HTR-8/SVneo (cell line): ENCODE data around the gene LMO1.

Experiments
- DNase-seq: peaks from one replicate; pipeline ENCODE4 v3.0.0; 2011; ENCODE audit warnings: low spot score, mixed read lengths; ENCODE audit not compliant: insufficient read length
- FAIRE-seq: peaks from 2 replicates; lab custom pipeline; 2011; peaks lifted over from hg19 to GRCh38; lab: Jason Lieb, UNC

Gene LMO1

DNA sequence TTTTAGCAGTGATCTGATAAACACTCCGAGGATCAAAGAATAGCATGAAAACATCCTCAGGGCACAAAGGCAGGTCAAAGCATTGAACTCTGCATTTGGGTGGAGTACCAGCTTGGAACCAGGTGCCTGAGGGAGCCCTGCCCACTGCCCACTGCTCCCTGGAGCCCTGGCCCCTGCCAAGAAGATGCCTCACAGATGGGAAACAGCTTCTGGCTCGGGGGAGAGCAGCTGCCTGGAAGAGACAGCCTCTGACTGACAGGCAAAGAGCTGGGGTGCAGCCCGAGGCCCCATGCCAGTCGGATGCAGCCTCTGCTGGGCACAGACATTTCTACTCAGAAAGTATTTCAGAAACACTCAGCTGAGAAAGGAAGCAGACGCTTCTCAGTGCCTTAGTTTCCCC, 13.2 kb downstream of the LMO1 start:
- FAIRE-seq, result no peak

GRCh38 chr11:8249482-8249881, 14.2 kb downstream of the LMO1 start:
- DNase-seq, result no peak
- no peak for FAIRE-seq

More for the DNA sequence above, 13.2 kb downstream of the LMO1 start:
- no peak for DNase-seq

- FAIRE-seq (no peak), DNase-seq (no peak)
Observed at GRCh38 chr11:8248786-8249185, 14.9 kb downstream of the LMO1 start.

DNA sequence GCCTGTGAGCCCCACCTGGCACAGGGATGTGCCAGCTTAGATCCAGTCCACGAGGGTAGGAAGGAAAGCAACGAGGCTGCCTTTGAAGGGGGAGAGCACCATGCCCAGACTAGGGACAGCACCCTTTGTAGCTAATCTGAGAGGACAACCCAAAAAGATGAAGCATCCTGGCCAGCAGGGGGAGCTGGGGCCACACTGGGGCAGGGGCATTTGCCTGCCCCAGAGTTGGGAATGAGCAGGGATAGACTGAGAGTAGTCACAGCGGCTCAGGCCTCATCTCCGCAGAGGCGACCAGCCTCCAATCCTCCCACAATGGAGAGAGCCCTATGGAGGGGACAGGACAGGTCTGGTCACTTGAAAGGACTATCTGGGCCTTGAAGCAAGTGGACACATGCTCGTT, 16.4 kb downstream of the LMO1 start:
- FAIRE-seq, result peak; percentile 60
- no peak for DNase-seq

GRCh38 chr11:8243458-8243857, 20.2 kb downstream of the LMO1 start:
- FAIRE-seq (no peak), DNase-seq (no peak)

GRCh38 chr11:8242499-8243280, 21.0 kb downstream of the LMO1 start:
- FAIRE-seq, result no peak
- no peak for DNase-seq

DNA sequence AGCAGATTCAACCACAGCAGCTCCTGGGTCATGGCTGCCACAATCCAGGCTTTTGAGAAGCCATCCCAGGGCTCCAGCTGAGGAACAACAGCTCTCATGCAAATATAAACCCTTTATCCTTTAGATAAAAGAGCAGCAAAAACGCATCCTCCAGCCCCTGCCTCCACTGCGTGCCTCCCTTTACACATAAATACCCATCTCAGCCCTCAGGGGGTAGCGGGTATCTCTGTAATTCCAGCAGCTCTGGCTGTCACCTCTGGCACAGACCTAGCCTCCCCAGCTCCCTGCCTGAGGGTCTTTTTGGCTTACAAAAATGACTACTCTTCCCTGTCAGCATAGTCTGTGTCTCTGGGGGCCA, 21.6 kb downstream of the LMO1 start:
- no peak for FAIRE-seq
- DNase-seq, result no peak

DNA sequence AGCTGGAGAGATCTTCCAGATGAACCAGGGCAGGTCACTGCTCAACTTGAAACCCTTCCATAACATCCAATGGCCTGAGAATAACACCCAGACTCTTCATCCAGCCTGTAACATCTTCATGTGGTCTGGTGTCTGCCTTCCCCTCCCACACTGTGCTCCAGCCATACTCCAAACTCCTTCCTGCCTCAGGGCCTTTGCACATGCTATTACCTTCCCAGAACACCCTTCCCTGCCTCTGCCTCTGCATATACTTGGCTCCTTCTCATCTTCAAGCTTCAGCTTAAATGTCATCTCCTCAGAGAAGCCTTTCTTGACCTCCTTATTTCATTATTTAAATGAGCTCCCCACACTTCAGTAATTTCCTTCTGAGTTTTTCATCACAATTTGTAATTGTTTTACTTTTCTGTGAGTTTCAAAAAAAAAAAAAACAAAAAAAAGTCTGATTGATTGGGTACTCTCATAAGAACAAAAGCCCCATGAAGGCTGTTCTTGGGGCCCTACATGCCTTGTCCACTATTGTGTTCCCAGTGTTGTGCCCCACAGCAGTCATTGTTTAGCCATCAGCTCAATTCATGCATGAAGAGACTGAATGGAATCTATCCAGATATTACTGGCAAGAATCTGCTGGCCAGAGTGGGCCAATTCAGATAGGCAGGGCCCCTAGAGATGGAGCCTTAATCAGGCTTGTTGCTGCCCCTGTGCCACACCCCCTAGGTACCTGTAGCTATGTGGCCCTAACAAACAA, 22.1 kb downstream of the LMO1 start:
- FAIRE-seq, result no peak
- no peak for DNase-seq

GRCh38 chr11:8239536-8240228, 24.0 kb downstream of the LMO1 start:
- no peak for DNase-seq
- no peak for FAIRE-seq

DNA sequence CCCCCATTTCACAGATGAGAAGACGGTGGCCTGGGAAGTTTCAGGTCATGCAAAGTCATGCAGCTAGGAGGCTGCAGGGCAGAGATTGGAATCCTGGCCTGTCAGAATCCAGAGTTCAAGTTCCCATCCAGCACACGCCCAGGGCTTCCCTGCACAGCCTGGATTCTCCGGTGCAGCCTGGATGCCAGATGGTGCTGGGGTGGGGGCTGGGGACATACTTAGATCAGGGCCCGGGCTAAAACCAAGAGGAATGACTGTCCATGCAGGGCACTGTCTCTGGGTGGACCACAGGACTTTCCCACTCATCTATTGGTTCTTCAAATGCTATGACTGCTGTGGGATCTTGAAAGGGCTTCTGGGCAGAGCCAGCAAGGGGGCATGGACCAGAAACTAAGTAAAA, 24.6 kb downstream of the LMO1 start:
- no peak for FAIRE-seq
- no peak for DNase-seq

DNA sequence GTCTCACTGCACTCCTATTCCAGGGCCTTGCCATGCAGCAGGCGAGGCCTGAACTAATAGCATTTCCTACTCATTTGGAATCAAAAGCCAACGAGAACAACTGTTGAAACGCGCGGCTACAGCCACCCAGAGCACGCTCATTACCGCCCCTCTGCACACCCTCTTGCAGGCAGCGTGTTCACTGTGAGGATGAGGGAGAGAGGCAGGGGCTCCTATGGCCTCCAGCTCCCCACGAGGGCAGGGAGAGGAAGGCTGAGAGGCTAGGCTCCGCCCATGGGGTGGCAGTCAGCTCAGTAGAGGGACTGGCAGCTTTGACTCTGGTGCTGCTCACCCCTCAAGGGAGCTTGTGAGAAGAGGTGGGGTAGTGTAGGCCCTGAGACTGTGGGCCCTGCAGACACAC, 26.2 kb downstream of the LMO1 start:
- no peak for FAIRE-seq
- DNase-seq, result no peak

GRCh38 chr11:8235925-8236324, 27.8 kb downstream of the LMO1 start:
- DNase-seq (no peak), FAIRE-seq (no peak)

- DNase-seq (no peak), FAIRE-seq (no peak)
Observed at GRCh38 chr11:8234910-8235309, 28.8 kb downstream of the LMO1 start.

GRCh38 chr11:8234425-8234821, 29.3 kb downstream of the LMO1 start:
- peak; percentile 26 for DNase-seq
- no peak for FAIRE-seq

DNA sequence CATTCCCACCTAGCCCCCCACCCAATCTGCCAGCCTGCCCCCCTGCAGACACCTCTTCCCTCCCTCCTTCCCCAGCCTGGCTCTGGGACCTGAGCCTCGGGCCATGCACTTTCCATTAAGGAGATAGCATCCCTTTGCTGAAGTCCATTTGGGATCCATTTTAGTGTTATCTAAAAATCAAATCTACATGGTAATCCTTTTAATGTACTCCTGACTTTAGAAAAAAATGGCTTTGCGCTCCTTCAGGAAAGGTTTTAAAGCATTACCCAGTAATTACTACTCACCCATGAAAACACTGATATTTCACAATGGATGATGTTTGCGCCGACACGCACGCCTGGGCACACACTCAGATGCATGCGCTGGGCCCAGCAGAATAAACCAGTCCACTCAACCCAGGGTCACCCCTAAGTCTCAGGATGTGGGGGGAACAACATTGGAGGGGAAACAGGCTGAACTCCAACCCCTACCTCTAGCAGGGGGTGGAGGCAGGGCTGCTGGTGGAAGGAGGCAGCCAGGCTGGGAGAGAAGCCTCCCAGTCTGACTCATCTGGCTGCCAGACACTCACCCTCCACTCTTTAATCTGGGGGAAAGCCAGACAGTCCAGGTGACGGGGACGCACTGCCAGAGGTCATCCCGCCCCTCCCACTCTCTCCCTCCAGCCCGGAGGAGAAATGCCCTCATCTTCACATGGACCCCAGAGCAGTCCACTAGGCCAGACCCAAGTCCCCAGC, 29.8 kb downstream of the LMO1 start:
- peak; percentile 64 for DNase-seq
- peak; percentile 49 for FAIRE-seq

- no peak for FAIRE-seq
- no peak for DNase-seq
Observed at GRCh38 chr11:8232849-8233606, 30.6 kb downstream of the LMO1 start.

- DNase-seq (no peak), FAIRE-seq (no peak)
Observed at GRCh38 chr11:8232414-8232813, 31.3 kb downstream of the LMO1 start.

GRCh38 chr11:8231979-8232378, 31.7 kb downstream of the LMO1 start:
- DNase-seq, result no peak
- no peak for FAIRE-seq

- FAIRE-seq (no peak), DNase-seq (no peak)
Observed at GRCh38 chr11:8230921-8231847, 32.5 kb downstream of the LMO1 start.
